Right atrium auricular region (tissue), 2 donors: Measurements from ENCODE around the gene KRT23. TPM values are rescaled to one million over a fixed set of nuclear protein-coding genes. Genes with fewer than 3 reads are reported as not detected.

ENCODE experiments used
- DNase-seq: peaks from one replicate; pipeline ENCODE4 v3.0.0-alpha.2; 2019; ENCODE audit warnings: low spot score
- H3K27ac ChIP-seq, 2 donors: fragments of 200-600 bp; sonication (generic); 1 replicate in 1 of 2; 2 replicates in 1 of 2; pipeline ENCODE4 v1.5.1; 2016 to 2019
- H3K27me3 ChIP-seq, 2 donors: fragments of 200-600 bp; sonication (generic); one replicate each; pipeline versions ENCODE4 v1.5.1 to v1.6.0; 2017 to 2019
- H3K36me3 ChIP-seq: fragments of 200-600 bp; sonication (generic); one replicate; pipeline ENCODE4 v1.5.1; 2016
- H3K4me1 ChIP-seq, 2 donors: fragments of 200-600 bp; sonication (generic); one replicate each; pipeline versions ENCODE4 v1.5.1 to v1.6.0; 2017 to 2019
- H3K4me3 ChIP-seq, 2 donors: fragments of 200-600 bp; sonication (generic); 1 replicate in 1 of 2; 2 replicates in 1 of 2; pipeline ENCODE4 v1.5.1; 2017 to 2019; ENCODE audit warnings: mild to moderate bottlenecking in 1 of 2, moderate library complexity in 1 of 2
- H3K9me3 ChIP-seq, 2 donors: fragments of 200-600 bp; sonication (generic); one replicate each; pipeline ENCODE4 v1.5.1; 2019
- total RNA-seq, 2 donors: library from RNA; depleted of rRNA; stranded (reverse); fragments of >200 nt; gene quantifications; one replicate each; pipeline ENCODE4 v1.1.0, GENCODE V29; 2016
- TF ChIP-seq, protein P1 (sequence below), 2 donors: fragments of 200-600 bp; sonication (generic); IDR thresholded peaks; one replicate each; pipeline ENCODE4 v1.5.1; 2019; ENCODE audit warnings: antibody characterized with exemption in 2 of 2

Gene KRT23
- total RNA-seq, 2 donors from 2014 or later = not detected

DNA sequence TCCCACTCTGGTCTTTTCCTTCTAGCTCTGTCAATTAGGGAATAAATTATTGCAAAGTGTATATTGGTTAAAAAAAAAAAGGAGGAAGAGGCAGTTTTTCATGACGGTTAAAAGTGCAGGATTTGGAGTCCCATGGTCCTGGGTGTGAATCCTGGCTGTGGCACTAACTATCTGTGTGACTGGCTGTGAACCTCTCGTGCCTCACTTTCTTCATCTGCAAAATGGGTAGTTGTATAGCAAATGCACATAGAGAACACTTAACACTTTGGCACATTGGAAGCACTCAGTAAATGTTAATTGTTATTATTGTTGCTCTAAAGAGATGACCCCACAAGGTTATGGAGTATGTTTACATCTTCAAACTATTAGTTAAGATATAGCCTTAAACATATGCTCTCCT, 10.5 kb upstream of the KRT23 start:
- TF ChIP-seq, protein P1, sequence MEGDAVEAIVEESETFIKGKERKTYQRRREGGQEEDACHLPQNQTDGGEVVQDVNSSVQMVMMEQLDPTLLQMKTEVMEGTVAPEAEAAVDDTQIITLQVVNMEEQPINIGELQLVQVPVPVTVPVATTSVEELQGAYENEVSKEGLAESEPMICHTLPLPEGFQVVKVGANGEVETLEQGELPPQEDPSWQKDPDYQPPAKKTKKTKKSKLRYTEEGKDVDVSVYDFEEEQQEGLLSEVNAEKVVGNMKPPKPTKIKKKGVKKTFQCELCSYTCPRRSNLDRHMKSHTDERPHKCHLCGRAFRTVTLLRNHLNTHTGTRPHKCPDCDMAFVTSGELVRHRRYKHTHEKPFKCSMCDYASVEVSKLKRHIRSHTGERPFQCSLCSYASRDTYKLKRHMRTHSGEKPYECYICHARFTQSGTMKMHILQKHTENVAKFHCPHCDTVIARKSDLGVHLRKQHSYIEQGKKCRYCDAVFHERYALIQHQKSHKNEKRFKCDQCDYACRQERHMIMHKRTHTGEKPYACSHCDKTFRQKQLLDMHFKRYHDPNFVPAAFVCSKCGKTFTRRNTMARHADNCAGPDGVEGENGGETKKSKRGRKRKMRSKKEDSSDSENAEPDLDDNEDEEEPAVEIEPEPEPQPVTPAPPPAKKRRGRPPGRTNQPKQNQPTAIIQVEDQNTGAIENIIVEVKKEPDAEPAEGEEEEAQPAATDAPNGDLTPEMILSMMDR (IDR thresholded peaks at IDR 0.05) = no peak
- Histone ChIP-seq H3K4me1 (no peaks in the 10 kb centered on the region), H3K27me3 (no peaks in the 10 kb centered on the region), H3K27ac (no peak overlapping the region), H3K36me3 (no peaks in the 10 kb centered on the region), H3K9me3 (no peaks in the 10 kb centered on the region), H3K4me3 (no peak overlapping the region)
- no peak for DNase-seq

DNA sequence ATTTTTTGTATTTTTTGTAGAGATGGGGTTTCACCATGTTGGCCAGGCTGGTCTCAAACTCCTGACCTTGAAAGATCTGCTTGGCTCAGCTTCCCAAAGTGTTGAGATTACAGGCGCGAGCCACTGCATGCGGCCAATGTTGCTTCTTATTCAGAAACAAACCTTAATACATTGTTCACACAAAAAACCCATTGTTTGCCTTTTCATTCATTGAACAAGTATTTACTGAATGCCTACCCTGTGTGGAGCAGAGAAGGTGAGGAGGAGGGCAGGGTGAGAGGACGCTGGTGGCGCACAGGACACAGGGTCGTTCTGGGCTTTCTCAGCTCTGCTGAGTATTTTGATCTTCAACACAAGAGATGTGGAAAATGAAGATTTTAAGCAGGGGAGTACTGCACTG, 8.0 kb upstream of the KRT23 start:
- TF ChIP-seq, protein P1 (IDR thresholded peaks at IDR 0.05) = no peak
- Histone ChIP-seq H3K4me1 (no peaks in the 10 kb centered on the region), H3K27me3 (no peaks in the 10 kb centered on the region), H3K4me3 (no peak overlapping the region), H3K9me3 (no peaks in the 10 kb centered on the region), H3K36me3 (no peaks in the 10 kb centered on the region), H3K27ac (no peak overlapping the region)
- DNase-seq = no peak

DNA sequence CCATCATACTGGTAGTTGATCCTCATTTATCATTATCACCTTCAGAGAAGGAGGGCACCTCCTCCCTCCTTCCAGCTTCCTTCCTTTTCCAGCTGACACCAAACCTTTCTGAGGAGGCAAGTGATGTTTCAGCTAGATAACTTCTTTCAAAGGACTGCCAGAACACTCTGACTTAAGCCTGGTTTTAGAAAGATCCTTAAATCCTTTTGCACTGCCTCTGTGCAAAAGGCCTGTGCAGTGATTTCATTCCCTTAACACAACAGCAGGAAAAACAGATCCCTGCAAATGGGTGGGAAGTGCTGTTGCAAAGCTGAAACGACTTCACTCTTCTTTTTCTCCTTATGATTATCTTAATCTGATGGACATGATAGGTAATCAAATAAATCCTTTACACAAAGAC, 7.1 kb upstream of the KRT23 start:
- no peak for DNase-seq
- H3K36me3 ChIP-seq = no peaks in the 10 kb centered on the region
- no peaks in the 10 kb centered on the region for H3K9me3 ChIP-seq
- TF ChIP-seq, protein P1 (IDR thresholded peaks at IDR 0.05) = no peak
- no peak overlapping the region for H3K4me3 ChIP-seq
- H3K4me1 ChIP-seq = no peaks in the 10 kb centered on the region
- H3K27ac ChIP-seq = no peak overlapping the region
- H3K27me3 ChIP-seq = no peaks in the 10 kb centered on the region

DNA sequence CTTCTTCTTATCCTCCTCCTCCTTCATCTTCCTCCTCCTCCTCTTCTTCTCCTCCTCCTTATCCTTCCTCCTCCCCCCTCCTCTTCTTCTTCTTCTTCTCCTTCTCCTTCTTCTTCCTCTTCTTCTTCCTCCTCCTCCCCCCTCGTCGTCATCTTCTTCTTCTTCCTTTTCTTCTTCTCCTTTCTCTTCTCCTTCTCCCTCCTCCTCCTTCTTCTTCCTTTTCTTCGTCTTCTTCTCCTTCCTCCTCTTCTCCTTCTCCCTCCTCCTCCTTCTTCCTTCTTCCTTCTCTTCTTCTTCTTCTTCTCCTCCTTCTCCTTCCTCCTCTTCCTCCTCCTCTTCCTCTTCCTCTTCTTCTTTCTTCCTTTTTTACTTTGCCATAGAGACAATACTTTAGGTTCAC, 5.1 kb upstream of the KRT23 start:
- H3K27ac ChIP-seq = no peak overlapping the region

DNA sequence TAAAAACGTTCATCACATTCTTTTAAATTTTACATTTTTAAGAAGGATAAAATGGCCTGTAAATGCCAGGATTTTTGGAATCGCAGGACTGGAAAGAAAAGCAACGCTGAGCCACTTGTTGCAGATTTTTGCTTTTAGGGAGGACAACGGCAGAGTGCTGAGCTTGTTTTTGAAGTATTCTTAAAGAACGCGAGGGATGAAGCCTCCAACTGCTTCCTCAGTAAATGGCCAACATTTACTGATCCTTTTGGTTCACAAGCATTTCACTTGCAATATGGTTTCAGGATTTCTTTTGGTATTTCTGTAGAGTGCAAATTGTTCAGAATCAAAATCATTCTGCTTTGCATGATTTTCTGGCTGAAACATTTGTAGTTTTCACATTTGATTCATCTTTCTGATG, 2.8 kb upstream of the KRT23 start:
- Histone ChIP-seq H3K27me3 (no peaks in the 10 kb centered on the region), H3K27ac (no peak overlapping the region), H3K36me3 (no peaks in the 10 kb centered on the region), H3K4me3 (no peak overlapping the region), H3K9me3 (no peaks in the 10 kb centered on the region), H3K4me1 (no peaks in the 10 kb centered on the region)
- DNase-seq = no peak
- TF ChIP-seq, protein P1 (IDR thresholded peaks at IDR 0.05) = no peak

More for the DNA sequence above, 5.1 kb upstream of the KRT23 start:
- Histone ChIP-seq H3K9me3 (no peaks in the 10 kb centered on the region), H3K36me3 (no peaks in the 10 kb centered on the region), H3K4me3 (no peak overlapping the region), H3K4me1 (no peaks in the 10 kb centered on the region), H3K27me3 (no peaks in the 10 kb centered on the region)
- TF ChIP-seq, protein P1 (IDR thresholded peaks at IDR 0.05) = no peak
- DNase-seq = no peak

DNA sequence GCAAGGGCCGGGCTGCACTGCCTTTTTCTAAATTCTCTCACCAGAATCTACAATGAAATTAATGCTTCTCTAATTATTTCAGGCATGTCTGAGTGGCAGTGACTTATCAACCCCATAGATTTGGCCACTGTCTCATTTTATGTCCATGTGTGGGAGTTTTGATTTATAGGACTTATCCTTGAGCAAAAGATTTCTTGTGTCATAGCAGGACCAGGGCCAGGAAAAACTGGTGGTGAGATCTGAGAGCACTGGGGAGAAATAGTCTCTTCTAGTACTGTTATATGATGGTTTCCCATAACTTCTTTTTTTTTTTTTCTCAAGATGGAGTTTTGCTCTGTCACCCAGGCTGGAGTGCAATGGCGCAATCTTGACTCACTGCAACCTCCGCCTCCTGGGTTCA, 1.5 kb upstream of the KRT23 start:
- no peak overlapping the region for H3K4me3 ChIP-seq
- no peaks in the 10 kb centered on the region for H3K36me3 ChIP-seq
- H3K27me3 ChIP-seq = no peaks in the 10 kb centered on the region
- H3K9me3 ChIP-seq = no peaks in the 10 kb centered on the region
- no peaks in the 10 kb centered on the region for H3K4me1 ChIP-seq
- TF ChIP-seq, protein P1 (IDR thresholded peaks at IDR 0.05) = no peak
- H3K27ac ChIP-seq = no peak overlapping the region
- DNase-seq = no peak
